Measurements from ENCODE around the gene GPRC5B.

GPRC5B gene

GRCh38 chr16:19841184-19841583 lies 43.5 kb downstream of the GPRC5B start:
- no peak for TF ChIP-seq POLR2AphosphoS5 (IDR thresholded peaks at IDR 0.05; ENCODE audit: low read depth, low read length)
- TF ChIP-seq FOXP2 (optimal IDR thresholded peaks at IDR 0.05; ENCODE audit: borderline replicate concordance, extremely low read depth, extremely low read length, insufficient read depth), result no peak
- no peak for TF ChIP-seq SIN3A (IDR thresholded peaks at IDR 0.05; ENCODE audit: borderline replicate concordance, insufficient read depth, low read length)
- no peak for TF ChIP-seq TAF1 (IDR thresholded peaks at IDR 0.05; ENCODE audit: borderline replicate concordance, insufficient read depth, low read length)
- no peak for TF ChIP-seq REST (IDR thresholded peaks at IDR 0.05; ENCODE audit: insufficient read depth in 1 of 2, low read depth in 2 of 2, low read length in 2 of 2)

- no peak for TF ChIP-seq SIN3A (IDR thresholded peaks at IDR 0.05; ENCODE audit: borderline replicate concordance, insufficient read depth, low read length)
- TF ChIP-seq TAF1 (IDR thresholded peaks at IDR 0.05; ENCODE audit: borderline replicate concordance, insufficient read depth, low read length), result no peak
- TF ChIP-seq POLR2AphosphoS5 (IDR thresholded peaks at IDR 0.05; ENCODE audit: low read depth, low read length), result no peak
- TF ChIP-seq FOXP2 (optimal IDR thresholded peaks at IDR 0.05; ENCODE audit: borderline replicate concordance, extremely low read depth, extremely low read length, insufficient read depth), result no peak
- TF ChIP-seq REST (IDR thresholded peaks at IDR 0.05; ENCODE audit: insufficient read depth in 1 of 2, low read depth in 2 of 2, low read length in 2 of 2), result no peak
Measured at GRCh38 chr16:19840524-19841110, 44.0 kb downstream of the GPRC5B start.

- no peak for TF ChIP-seq POLR2AphosphoS5 (IDR thresholded peaks at IDR 0.05; ENCODE audit: low read depth, low read length)
- no peak for TF ChIP-seq FOXP2 (optimal IDR thresholded peaks at IDR 0.05; ENCODE audit: borderline replicate concordance, extremely low read depth, extremely low read length, insufficient read depth)
- TF ChIP-seq TAF1 (IDR thresholded peaks at IDR 0.05; ENCODE audit: borderline replicate concordance, insufficient read depth, low read length), result no peak
- TF ChIP-seq SIN3A (IDR thresholded peaks at IDR 0.05; ENCODE audit: borderline replicate concordance, insufficient read depth, low read length), result no peak
- TF ChIP-seq REST (IDR thresholded peaks at IDR 0.05; ENCODE audit: insufficient read depth in 1 of 2, low read depth in 2 of 2, low read length in 2 of 2), result no peak
Measured at GRCh38 chr16:19837984-19838707, 46.5 kb downstream of the GPRC5B start.

GRCh38 chr16:19837331-19837980 lies 47.2 kb downstream of the GPRC5B start:
- TF ChIP-seq SIN3A (IDR thresholded peaks at IDR 0.05; ENCODE audit: borderline replicate concordance, insufficient read depth, low read length) (no peak), REST (IDR thresholded peaks at IDR 0.05; ENCODE audit: insufficient read depth in 1 of 2, low read depth in 2 of 2, low read length in 2 of 2) (no peak), POLR2AphosphoS5 (IDR thresholded peaks at IDR 0.05; ENCODE audit: low read depth, low read length) (no peak), TAF1 (IDR thresholded peaks at IDR 0.05; ENCODE audit: borderline replicate concordance, insufficient read depth, low read length) (no peak), FOXP2 (optimal IDR thresholded peaks at IDR 0.05; ENCODE audit: borderline replicate concordance, extremely low read depth, extremely low read length, insufficient read depth) (no peak)
